TTC549 (cell line): ENCODE data around the gene JARID2.

ENCODE experiments used
- FAIRE-seq: peaks from 2 replicates; lab custom pipeline; 2012; peaks lifted over from hg19 to GRCh38; lab: Jason Lieb, UNC

The JARID2 gene

DNA sequence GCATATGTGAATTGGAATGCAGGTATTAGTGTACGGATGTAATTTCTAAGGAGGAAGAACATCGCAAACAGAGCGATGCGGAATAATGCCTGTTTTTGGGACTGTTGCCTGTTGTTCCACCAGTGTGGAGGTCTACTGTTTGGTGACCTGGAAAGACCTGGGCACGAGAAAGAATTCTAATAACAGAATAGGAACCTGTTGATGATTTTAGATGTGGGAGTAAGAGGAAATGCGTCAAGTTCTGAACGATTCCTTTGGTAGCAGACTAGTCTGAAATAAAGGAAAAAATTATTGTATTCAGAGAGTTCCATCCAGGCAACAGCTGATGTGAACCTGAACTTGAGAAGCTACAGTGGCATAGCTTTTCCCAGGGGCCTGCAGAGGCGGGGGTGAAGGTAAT is 224.9 kb downstream of the JARID2 start:
- no peak for FAIRE-seq

DNA sequence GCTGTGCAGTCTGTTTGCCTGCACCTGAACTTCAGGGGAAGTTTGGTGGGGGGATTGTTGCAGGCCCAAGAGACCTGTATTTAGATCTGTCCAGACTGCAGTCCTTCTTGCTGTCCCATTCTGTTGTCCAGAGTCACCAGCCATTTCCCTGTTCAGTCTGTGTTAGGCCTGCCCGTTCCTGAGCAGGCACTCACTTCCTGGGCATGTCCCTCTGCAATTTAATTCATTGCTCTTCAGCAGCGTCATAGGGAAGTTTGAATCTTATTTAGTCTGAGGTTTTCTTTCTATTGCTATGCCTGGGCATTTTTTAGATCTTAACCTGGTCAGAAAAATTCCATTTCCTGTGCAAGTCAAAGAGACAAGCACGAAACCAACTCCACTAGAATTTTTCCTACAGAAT is 226.8 kb downstream of the JARID2 start:
- no peak for FAIRE-seq

DNA sequence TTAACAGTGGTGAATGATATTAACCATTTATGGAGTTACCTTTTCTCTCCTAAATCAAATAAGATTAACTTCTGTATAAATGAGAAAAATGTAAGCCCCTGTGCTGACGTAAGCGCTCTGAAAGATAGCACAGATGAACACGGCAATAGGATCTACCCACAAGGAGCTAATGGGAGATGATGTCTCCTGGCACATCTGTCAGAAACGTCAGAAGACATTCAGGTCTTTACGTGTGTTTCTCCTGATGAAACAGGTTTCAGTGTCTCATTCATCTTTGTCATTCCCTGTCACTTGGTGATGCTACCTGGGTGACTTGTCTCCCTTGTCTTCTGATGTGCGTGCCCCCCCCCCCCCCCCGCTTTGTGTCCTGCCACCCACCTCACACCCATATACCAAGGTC is 227.3 kb downstream of the JARID2 start:
- no peak for FAIRE-seq

DNA sequence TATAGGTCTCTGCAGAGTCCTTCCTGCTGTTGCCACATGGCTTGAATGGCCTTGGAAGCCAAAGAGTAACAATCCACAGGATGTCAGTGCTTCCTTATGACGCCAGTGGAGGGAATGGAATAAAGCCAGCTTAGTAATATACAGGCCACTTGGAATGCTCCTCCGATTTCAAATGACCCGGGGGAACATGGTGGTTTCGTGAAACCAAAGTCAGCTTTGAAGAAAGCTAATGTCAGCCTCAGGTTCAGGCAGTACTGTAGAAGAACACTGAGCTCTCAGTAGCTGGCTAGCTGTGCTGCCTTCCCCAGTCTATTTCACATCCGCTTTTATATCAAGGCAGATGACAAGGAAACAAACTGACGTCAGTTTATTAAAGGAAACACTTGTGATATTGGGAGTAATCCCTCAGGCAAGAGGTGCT is 227.9 kb downstream of the JARID2 start:
- FAIRE-seq: no peak

DNA sequence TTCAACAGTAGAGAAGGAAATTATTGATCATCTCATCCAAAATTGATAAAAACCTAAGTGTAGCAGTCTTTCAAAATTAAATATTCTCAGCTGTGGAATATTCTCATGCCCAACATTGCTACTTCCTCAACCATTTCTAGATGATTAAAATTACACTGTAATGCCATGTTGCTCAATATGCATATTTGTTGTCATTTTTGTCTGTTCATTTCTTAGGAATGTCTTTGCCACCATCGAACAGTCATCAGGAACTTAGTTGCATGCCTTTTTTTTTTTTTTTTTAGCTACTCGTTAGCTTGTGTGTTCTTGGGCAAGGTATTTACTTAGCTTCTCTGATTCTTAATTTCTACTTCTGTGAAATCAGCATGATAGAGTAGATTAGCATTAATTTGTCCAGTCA is 228.3 kb downstream of the JARID2 start:
- no peak for FAIRE-seq

DNA sequence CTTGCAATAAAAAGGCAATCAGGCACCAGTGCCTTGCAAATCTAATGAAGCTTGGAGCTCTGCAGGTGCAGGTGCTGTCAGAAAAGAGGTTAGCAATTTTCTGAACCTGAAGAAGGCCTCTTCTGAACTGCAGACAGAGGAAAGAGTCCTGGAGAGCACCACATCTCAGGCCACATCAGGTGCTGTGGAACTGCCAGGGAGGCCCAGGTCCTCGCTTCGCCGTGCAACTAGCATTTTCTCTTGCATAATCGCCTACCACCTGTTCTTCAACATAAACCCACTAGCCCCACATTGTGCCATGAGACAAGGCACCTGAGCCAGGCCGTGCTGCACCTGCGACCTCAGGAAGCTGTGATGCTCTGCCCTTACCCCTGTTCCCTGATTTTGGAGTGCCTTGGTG is 229.4 kb downstream of the JARID2 start:
- no peak for FAIRE-seq

DNA sequence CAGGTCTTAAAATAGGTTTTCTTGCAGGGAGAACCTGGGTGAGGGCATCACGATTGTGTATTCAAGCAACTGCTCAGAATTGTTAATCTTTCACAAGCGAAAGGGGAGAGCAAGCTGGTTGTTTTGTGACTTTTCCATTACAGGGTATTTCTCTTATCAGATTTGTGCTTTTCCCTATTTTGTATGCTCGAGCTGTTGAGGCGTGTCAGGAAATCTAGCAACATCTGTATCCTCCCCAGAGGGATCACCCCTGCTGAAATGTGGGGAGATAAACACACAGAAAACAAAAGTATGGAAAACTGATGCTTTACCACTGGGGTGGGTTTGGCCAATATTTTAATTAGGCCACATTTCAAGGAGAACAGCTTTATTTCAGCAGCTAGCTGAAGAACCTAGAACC is 230.0 kb downstream of the JARID2 start:
- FAIRE-seq: no peak

DNA sequence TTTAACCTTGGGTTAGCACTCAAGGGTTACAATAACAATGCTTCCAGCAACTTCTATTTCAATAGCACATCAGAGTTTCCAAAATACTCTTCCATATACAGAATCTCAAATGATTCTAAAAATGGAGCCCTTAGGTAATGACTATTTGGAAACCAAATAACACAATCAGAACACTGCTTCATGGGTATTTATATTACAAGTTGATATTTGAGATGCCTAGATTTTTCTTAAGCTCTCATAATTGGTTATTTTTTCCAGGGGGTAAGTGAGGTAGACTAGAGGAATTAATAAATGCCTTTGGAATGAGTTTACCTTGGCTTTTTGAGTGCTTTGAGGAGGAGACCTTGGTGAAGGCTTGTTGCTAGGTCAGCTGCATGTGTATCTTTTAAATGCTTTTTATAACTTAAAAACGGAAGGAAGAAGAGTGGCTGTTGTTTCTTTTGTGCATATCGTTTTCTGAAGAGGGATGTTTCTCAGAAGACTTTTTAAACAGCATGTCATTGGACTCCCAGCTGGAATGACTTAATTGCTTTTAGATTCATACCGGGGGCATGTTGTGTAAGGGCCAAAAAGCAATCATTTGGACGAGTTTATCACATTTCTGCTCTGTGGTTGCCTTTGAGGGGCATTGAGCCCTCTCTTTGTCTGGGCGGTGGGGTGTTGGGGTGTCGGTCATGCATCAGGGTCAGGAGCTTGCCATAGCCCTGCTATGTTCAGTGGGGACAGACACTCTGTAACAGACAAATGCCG is 230.9 kb downstream of the JARID2 start:
- FAIRE-seq: no peak

DNA sequence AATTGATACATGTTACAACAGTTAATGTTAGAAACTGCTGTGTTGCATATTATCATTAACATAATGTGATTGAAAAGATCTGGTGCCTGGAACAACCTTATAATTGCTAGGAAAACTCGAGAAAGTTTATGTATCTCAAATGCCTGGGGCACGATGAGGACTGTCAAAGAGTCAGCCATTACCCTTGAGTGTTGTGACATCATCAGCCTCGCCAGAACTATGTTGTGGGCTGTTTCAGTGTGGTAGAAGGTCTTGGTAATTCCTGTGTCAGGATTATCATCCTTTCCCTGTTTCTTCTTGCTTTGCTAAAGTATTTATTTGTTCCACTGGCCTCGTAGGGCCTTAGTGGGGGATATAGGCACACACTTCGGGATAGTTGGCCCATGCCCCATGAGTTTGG is 231.9 kb downstream of the JARID2 start:
- FAIRE-seq: no peak

DNA sequence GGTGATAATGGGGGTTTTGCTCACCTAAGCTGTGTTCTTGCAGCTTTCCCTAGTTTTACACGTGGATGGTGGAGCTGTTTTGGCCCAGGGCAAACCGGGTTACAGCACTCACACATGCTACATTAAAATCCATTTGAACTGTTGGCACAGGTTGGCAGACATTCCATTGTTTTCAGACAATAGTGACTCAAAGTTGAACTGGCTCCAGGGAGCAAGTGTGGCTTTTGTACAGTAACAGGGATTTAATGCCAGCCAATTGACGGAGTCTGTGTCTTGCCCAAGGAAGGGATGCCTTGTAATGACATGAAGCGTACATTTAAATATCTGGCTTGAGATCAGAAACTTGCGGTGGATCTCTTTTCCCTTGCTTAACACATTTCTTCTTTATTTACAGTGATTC is 233.9 kb downstream of the JARID2 start:
- FAIRE-seq: no peak

DNA sequence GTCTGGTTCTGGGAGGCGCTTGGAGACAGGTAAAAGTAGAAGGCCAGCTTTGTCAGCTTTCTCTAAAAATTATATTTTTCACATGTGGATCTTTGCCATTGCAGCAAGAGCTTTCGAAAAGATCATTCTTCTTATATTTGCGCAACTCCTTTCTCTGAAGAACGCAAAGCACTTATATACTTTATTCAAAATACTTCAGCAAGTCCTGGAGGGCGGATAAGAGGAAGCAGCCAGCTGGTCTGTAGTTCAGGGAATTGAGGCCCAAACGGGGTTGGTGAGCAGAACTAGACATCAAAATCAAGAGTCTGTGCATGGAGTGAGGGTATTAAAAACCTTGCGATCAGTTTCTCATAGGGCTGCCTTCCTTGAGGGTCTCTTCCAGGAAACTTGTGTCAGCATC is 234.7 kb downstream of the JARID2 start:
- no peak for FAIRE-seq

DNA sequence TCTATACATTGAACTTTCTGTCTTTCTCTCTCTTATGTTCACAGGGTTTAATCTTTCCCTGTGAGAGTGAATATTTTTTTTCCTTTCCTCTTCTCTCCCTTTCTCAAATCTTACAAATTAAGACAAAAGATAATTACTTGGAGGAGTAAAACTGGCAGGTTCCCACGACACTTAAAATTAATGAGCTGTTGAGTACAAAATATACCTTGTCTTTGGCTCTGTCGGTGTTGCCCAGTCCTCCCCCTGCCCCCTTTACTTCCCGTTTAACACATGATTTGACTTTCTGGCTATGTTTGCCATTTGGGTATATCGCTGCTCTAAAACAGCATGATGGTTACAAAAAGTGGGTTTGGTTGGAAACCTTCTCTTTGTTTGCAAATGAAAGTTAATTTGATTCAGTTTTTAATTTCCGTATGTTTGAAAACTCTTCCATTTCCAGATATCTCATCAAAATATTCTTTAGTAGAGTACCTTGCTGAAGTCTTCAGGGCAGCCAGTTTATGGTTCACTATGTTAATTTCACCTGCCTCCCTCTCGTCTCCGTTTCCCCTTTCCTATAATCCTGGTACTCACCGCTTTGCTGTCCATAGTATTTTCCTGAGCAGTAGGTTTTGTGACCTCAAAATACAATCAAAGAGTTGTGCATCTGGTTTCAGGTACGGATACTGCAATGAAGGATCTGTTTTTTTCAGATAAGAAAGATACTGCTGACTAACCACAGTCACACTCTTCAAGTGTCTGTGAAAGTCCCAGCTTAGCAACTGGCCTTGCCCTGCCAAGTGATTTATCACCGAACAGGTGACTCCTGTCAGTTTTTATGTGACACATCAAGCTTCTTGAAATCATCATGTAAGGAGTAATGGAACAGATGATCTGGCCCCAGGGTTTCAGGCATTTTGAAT is 235.8 kb downstream of the JARID2 start:
- no peak for FAIRE-seq

DNA sequence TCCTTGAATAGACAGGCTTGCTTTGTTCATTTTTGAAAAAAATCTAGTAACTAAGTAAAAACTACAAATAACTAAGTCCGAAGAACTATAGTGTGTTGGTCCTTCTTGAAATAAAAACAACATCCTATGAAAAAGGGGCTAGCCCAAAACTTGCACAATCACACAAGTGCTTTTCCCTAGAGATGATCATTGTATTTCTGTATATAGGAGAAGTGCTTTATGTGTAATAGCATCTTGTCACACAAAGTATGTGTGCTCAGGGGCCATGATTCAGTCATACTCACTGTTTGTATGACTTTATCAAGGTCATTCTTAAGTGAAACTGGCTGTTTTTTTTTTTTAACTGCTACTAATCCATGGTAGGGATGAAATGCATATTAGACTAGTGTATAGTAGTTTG is 237.2 kb downstream of the JARID2 start:
- FAIRE-seq: no peak

DNA sequence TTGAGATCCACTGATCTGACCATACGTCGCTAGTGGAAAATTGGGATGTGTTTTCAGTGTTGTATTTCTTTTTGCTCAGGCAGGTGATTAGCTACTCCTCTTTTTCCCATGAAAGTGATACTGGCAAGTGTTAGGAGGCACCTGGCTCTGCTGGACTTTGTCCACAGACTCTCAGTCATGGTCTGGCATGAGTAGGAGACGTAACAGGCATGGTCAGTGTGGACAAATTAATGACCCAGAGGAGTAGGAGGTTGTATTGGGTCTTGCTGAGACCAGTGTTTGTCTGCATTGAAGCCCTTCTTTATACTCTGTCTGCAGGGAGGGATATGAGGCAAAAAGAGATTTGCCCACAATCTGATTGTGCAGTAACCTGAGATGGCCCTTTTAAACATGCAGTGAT is 238.3 kb downstream of the JARID2 start:
- no peak for FAIRE-seq

DNA sequence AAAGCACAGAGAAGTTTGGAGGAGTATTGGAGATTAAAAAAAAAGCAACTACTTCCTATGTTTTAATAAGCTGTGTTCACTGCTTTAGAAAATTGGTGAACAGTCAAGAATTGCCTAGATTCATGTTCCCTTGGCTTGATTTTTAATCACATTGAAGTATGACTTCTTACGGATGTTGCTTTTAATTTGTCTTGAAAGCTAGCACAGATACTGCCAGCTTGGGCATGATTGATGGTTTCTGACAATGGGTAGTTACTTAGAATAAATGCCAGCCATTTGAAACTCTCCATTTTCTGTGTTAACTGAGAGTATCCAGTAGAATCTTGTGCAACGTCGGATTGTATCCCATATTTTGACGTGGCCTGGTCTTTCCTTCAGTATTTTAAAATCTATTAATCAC is 239.0 kb downstream of the JARID2 start:
- no peak for FAIRE-seq

DNA sequence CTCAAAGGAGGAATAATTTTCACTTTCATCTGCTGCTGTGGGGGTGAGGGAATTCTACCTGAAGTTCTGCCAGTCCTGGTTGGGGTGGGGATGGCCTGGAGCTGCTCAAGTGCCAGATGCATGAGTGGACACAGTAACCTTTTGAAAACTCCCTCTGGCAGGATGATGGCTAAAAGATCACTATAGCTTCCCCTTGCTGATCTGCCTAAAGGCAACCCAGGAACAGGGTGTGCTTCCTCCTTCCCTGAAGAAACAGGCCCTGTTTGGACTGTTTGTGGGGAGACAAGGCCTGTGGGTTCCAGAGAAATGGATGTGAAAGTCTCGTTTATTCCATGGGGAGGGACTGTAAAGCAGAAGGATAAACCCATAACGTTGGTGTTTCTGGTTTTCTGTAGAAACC is 240.1 kb downstream of the JARID2 start:
- FAIRE-seq: no peak

DNA sequence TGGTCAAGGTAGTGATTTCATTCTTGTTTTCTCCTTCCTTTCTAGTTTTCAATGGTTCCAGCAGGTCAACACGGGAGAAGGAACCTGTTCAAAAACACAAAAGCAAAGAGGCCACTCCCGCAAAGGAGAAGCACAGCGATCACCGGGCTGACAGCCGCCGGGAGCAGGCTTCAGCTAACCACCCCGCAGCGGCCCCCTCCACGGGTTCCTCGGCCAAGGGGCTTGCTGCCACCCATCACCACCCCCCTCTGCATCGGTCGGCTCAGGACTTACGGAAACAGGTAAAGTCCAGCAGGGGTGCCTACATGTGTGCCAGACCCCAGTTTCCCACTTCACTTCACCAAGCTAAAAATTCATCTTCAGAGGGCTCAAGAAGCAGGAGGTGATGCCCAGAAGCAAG is 241.4 kb downstream of the JARID2 start:
- no peak for FAIRE-seq

DNA sequence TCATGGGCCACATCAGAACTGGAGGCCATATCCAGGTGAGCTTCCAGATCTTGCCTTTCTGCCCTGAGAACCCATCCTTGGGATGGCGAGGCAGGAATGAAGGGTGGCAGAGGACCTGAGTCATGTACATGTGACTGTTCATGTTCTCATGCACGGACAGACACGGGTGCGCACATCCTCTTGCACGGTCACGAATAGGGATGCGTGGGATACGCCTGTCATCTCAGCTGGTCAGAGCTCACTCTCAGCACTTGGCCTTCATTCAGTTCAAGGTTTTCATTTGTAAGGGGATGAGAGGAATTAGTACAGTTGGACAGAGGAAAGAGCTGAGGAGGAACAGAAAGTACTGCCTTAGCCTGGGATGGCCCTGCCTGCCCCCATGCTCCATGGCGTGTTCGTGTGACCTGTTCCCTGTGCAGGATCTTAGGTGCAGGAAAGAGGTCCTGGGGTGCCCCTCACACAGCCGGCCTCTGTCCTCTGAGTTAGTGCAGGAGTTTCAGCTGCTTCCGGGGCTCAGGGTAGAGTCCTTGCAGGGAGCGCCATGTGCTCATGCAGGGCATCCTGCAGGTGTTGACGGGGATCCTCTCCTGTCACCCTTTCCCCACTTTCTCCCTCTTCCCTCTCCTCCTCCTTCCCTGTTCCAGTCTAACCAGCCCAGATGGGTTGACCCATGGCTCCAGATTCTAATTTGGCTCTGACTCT is 243.5 kb downstream of the JARID2 start:
- no peak for FAIRE-seq

DNA sequence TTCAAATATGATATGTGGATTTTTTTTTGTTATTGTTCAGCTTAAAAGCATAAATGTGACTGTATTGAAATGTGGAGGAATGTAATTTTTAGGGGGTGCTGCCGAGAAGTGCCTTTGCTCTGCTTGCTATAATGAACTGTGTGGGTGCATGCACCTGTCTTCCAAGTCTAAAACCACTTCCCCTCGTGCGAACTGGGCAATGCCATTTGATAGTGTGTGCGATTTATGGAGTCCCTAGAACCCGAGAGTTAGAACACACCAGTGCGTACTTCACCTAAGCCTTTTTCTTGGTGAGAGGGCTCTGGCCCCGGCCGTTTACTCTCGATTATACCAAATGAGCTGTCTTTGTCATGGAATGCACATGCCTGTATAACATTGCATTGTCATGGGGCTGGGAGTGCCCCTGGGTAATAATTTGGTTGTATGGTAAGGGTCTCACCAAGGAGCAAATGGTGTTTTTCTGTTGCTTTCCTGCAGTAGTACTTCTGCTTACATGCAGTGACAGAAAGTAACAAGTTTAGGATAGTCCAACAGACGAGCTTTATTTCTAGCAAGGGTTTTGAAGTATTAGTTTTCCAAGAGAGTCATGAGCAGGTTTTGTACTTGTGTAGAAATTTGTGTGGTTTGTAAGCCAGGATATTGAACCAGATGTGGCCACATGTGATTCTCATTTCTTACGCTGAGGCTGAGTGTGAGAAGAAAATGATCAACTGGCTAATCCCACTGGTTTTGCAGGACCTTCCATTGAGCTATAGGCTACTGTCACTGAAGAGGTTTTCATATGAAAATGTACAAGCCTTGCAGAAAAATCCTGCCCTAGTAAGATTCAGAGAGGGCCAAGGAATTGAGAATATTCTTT is 244.6 kb downstream of the JARID2 start:
- no peak for FAIRE-seq

DNA sequence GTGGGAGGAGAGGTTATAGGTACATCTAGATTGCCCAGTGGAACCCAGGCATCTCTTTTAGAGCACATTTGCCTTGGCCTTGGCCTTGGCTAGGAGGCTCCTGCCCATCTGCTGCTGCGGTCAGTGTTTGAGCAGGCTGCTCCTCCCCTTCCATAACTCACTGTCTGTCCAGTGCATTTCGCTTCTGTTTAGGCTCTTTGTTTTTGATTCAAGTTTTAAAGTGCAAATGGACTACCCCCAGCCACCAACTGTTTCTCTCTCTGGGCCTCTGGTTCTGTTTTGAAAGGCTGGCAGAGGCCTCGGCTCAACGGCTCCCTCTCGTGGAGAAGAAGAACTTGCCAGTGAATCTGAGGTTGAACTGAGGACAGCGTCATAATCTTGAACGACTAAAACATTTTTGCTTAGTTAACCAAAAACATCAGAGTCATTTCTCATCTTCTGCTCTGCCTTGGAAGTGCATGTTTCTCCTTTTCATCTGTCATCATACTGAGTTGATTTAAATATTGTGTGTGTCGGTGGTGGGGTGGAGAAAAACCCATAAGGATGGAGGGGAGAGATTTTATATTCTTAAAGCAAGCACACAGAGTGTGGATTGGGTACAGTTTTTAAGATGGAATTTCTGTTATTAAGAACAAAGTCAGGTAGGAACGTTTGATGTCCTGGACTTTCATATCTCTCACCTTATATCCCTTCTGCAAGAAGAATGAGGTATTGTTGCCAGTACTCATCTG is 245.6 kb downstream of the JARID2 start:
- FAIRE-seq: no peak

DNA sequence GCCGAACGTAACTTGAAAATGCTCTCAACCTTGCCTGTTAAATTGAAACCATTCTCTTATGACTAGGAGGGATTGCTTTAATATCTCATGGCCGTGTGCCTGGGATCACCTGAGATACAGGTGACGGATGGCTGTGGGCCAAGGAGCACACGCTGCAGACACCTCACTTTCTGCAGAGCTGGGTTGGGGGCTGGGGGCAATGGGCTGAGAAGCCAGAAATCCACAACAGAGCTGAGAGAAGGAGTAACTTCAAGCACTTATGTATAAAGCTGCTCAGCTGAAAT is 246.1 kb downstream of the JARID2 start:
- FAIRE-seq: no peak
